Inferior parietal cortex (tissue), 1 donor: ENCODE measurements around the gene HEXIM2.
A peak's percentile ranks its signal among the peaks of the same experiment; 100 is the strongest.

ENCODE experiments used
- DNase-seq: peaks from one replicate; pipeline ENCODE4 v3.0.0-alpha.2; 2016; ENCODE audit errors: extremely low spot score

HEXIM2 gene

GRCh38 chr17:45127548-45128300 lies 34.0 kb upstream of the HEXIM2 start:
- no peak for DNase-seq

- DNase-seq, result no peak
Observed at GRCh38 chr17:45128331-45128730, 33.3 kb upstream of the HEXIM2 start.

GRCh38 chr17:45128989-45129388 lies 32.7 kb upstream of the HEXIM2 start:
- no peak for DNase-seq

- no peak for DNase-seq
Observed at GRCh38 chr17:45129426-45129939, 32.2 kb upstream of the HEXIM2 start.

- DNase-seq, result no peak
Observed at GRCh38 chr17:45129940-45130680, 31.6 kb upstream of the HEXIM2 start.

GRCh38 chr17:45130681-45131615 lies 30.7 kb upstream of the HEXIM2 start:
- DNase-seq, result no peak

- no peak for DNase-seq
Observed at GRCh38 chr17:45131616-45132319, 29.9 kb upstream of the HEXIM2 start.

GRCh38 chr17:45132320-45132571 lies 29.4 kb upstream of the HEXIM2 start, which contains the start of gene PLCD3:
Gene PLCD3 (minus strand): TSS chr17:45132515. CDS start chr17:45132410, 105 bp downstream.
- no peak for DNase-seq

- peak; percentile 60 for DNase-seq
Observed at GRCh38 chr17:45132572-45133463, 28.9 kb upstream of the HEXIM2 start.

- DNase-seq, result peak; percentile 96
Observed at GRCh38 chr17:45135192-45135977, 26.3 kb upstream of the HEXIM2 start, which contains the start of gene ACBD4. Gene ACBD4 (plus strand): TSS chr17:45135687. CDS start chr17:45136145, 458 bp downstream.

GRCh38 chr17:45135978-45136791 lies 25.5 kb upstream of the HEXIM2 start:
- no peak for DNase-seq

- no peak for DNase-seq
Observed at GRCh38 chr17:45136846-45137560, 24.7 kb upstream of the HEXIM2 start.

- DNase-seq, result no peak
Observed at GRCh38 chr17:45137561-45138305, 23.9 kb upstream of the HEXIM2 start.

GRCh38 chr17:45138911-45139532 lies 22.7 kb upstream of the HEXIM2 start:
- no peak for DNase-seq

- no peak for DNase-seq
Observed at GRCh38 chr17:45139533-45139920, 22.1 kb upstream of the HEXIM2 start.

- no peak for DNase-seq
Observed at GRCh38 chr17:45143094-45143670, 18.5 kb upstream of the HEXIM2 start.
